GM19328 (cell line): ENCODE results near the gene PPL.
"Not testable (repeated sequence)": the region's sequence is repeated elsewhere in the genome, so short reads cannot be mapped to it uniquely, and the experiment has no call there.

ENCODE experiments used
- ATAC-seq: cut with Tn5 transposase; IDR thresholded peaks from one replicate; pipeline ENCODE4 v1.9.1; 2021; ENCODE audit warnings: mild to moderate bottlenecking, moderate library complexity; ENCODE audit not compliant: unreplicated experiment

The PPL gene

DNA sequence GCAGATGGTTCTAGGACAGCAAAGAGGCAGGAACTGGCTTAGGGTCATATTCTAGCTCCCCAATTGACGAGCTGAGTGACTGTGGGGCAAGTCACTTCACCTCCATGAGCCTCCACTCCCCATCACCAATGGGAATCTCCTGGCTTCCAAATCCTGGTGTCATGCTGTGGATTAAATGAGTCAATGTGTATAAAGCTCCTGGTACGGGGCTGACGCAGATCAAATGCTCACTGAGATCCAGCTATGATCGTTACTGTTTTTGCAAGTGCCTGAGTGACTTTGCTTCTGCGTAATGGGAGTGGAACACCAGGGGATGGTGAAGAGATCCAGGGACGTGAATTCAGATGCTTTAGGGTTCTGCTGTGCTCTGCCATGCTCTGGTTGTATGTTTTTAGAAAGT lies 23.6 kb upstream of the PPL start:
- no peak for ATAC-seq

- ATAC-seq = no peak
These were observed 21.8 kb upstream of the PPL start for GRCh38 chr16:4958510-4959438.

GRCh38 chr16:4957720-4958509 lies 21.0 kb upstream of the PPL start, which contains the start of gene SEC14L5:
SEC14L5 (plus strand) TSS chr16:4958330; CDS start chr16:4959324, 994 bp downstream.
- ATAC-seq = peak; percentile 48

DNA sequence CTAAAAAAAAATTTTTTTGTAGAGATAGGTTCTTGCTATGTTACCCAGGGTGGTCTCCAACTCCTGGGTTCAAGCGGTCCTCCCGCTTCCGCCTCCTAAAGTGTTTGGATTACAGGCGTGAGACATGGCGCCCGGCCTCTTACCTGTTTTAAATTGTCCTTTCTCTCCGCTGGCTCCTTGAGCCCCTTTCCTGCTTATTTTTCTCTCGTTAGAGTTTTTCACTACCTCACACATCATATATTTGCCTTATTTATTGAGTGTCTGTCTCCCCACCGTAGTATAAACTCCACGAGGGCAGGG lies 20.4 kb upstream of the PPL start:
- ATAC-seq = no peak

- ATAC-seq = no peak
These were observed 17.8 kb upstream of the PPL start for GRCh38 chr16:4954714-4955113.

DNA sequence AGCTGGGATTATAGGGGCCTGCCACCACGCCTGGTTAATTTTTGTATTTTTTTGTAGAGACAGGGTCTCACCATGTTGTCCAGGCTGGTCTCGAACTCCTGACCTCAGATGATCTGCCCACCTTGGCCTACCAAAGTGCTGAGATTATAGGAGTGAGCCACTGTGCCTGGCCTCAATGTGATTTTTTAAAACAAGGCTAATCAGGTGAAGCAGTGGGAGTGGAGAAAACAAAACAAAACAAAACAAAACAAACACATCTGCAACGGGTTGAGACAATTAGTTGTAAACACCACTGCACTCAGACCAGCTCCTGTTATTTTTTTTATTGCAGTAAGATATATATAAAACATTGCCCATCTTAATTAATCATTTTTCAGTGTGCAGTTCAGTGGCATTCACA lies 14.6 kb upstream of the PPL start:
- not testable (repeated sequence) for ATAC-seq

GRCh38 chr16:4949986-4950385 lies 13.0 kb upstream of the PPL start:
- no peak for ATAC-seq

DNA sequence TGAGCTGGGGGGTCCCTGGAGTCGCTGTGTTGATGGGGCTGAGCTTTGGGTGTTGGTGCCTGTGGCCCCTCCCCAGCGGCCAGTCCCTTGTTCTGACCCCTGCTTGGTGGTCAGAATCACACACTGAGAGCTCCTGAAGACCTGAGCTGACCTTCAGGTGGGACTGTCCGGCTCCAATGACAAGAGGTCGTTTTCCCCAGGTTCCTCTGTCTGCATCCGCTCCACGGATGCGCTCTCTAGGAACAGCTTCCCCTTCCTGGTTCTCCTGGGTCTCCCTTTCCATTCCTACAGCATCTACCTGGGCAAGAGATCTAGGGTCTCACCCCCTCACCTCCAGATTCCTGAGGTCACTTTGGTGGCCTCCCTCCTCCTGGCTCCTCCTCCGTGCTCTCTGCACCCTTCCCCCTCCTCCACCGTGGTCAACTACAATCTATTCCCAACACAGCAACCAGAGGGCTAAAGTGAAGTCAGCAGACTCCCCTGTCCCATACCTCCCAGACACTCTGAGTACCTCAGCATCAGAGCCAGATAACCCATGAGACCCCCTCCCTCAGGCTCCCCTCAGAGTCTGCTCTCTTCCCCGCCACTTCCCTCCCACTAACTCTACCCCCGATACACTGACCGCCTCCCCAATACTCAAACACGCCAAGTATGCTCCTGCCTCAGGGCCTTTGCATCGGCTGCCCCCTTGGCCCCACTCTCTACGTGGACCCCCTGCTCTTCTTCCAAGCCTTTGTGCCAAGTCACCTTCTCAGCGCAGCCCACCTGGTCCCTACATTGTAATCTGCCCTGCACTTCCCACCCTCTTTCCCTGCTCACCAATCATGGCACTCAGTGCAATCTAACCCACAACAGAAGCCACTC lies 12.2 kb upstream of the PPL start:
- no peak for ATAC-seq

DNA sequence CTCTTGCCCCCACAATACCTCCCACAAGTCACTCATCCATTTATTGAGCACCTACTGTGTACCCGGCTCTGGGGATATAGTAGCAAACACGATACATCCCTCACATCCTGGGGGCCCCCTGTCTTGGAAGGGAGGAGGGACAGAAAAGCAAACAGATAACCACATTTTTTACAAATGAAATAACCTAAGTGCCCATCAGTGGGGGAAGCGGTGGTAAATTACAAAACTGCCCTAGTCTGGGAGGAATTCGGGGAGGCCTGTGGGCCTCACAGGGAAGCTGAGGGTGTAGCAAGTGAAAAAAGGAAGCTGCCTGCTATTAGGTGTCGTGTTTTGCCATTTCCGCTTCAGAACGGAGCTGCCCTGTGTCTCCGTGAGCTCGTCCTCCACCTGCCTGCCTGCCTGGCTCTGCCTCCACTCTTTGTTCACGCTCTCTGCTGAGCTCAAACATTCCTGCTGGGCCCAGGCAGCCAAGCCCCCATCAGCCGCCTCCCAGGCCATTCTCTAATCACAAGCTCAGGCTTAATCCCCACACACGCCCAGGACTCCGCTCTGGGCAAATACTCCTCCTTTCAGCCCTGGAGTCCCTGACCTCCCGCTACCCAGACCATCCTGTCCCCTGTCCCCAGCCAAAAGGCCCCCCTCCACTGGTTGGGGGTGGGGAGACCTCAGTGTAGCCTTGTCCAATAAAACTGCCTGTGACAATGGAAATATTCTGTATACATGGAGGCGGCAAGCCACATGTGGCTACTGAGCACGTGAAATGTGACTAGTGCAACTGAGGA lies 11.0 kb upstream of the PPL start:
- no peak for ATAC-seq

GRCh38 chr16:4946917-4947316 lies 10.0 kb upstream of the PPL start:
- no peak for ATAC-seq

GRCh38 chr16:4945560-4946502 lies 8.9 kb upstream of the PPL start:
- ATAC-seq = no peak

DNA sequence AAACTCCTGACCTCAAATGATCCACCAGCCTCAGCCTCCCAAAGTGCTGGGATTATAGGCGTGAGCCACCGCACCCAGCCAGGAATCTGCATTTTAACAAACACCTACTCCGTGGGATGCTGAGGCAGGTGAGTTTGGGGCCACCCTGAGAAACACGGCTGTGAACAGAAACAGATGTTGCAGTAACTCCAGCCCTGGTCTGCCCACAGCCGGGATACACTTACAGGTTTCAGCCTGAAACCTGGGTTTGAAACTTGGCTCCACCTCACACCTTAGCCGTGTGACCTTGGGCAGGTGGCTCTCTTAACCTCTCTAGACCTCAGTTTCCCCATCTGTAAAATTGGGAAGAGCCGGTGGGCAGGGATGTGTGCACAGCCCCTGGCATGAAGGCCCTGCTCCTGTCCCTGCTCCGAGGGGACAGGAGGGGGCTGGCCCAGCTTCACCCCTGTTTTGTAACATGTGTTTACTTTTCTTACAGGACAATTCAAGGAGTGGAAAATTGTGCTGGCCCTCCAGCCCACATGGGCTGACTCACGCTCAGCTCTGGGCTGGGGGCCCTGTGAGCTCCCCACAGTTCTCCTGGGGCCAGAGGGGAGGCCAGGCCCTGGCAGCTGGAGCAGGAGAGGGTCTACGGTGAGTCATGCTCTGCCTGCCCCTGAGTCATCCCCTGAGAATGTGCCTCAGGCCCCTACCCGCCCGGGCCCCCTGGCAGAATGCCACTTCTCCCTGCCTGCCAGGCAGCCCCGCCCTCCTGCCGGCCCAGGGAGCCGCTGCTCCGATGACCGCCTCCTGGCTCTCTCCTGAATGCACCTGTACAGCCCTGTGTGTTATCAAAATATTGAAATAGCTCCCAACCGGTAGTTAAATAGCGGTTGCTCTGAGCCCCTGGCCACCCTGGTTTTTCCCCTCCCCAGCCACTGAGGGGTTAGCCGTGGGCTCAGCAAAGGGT lies 7.7 kb upstream of the PPL start:
- no peak for ATAC-seq

DNA sequence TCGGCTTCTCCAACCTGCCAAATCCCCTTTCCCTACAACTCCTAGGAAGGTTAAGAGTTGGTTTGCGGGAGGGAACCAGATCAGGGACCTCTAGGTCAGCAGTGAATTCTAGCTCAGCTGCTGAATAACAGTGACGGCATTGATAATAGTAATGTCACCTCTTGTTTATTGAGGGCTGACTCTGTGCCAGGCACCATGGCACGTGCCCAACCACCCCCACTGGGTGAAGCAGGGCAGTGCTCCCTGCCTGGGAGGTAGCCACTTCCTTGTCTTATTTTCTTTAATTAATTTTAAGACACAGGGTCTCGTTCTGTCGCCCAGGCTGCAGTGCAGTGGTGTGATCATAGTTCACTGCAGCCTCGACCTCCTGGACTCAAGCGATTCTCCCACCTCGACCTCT lies 5.5 kb upstream of the PPL start:
- ATAC-seq = no peak

DNA sequence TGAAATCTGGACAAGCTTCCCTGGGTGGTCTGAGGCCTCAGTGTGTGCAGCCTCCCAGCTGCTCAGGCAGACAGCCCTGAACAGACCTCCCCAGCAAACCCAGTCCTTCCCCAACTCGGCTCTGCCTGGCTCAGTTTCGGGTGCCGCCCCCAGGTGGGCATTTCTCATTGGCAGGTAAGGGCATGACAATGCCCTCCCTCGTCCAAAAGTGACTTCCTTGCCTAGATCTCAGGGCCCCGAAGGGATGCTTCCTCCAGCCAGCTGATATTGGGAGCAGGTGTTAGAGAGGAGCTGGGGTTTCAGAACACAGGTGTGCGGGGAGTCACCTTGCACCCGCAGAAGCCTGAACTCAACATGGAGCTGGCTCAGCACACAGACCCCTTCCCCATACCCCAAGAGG lies 3.8 kb upstream of the PPL start:
- ATAC-seq = no peak

DNA sequence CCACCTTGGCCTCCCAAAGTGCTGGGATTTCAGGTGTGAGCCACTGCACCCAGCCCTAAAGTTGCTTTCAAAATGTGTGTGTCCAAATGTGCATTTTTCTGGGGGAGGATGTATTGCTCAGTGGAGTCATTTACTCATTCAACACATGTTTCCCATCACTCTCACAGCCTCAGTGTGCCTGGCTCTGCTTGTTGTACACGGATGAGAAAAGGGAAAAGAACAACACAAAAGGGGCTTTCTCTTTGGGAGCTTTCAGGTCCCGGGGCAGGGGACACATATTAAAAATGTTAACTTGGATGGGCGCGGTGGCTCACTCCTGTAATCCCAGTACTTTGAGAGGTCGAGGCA lies 1.7 kb upstream of the PPL start:
- ATAC-seq = no peak

GRCh38 chr16:4937782-4938682 lies 1.1 kb upstream of the PPL start:
- no peak for ATAC-seq
